HG02884 (cell line): Measurements from ENCODE around the gene TBATA.

Source experiments
- ATAC-seq: cut with Tn5 transposase; IDR thresholded peaks from one replicate; pipeline ENCODE4 v1.9.1; 2021; ENCODE audit warnings: mild to moderate bottlenecking, moderate library complexity; ENCODE audit not compliant: unreplicated experiment

Gene TBATA

GRCh38 chr10:70722820-70723424, 62.3 kb downstream of the TBATA start:
- no peak for ATAC-seq
